ENCODE data around the gene MINPP1. TPM values are rescaled to one million over a fixed set of nuclear protein-coding genes. Genes with fewer than 3 reads are reported as not detected.

The MINPP1 gene
- total and polyA plus RNA-seq, 8 donors, result 5.5 to 11.9 (median 9.8) TPM

- DNase-seq (no peak), FAIRE-seq (no peak), ATAC-seq (no peak)
- Histone ChIP-seq H3K4me3 (no peak overlapping the region), H3K36me3 (peaks cover 0 to 9% (median 0%) of the 10 kb centered on the region in 3 donors), H3K9me3 (no peaks in the 10 kb centered on the region), H3K4me1 (peaks cover 11 to 15% (median 11%) of the 10 kb centered on the region in 3 donors), H3K27me3 (no peaks in the 10 kb centered on the region), H3K27ac (no peak overlapping the region)
- WGBS, 2 donors, result 76 to 79% methylated on average over 2 of the region's 2 CpGs
- intact Hi-C loops (cut with DNase I), result no loop called here
- TF ChIP-seq CTCF (IDR thresholded peaks at IDR 0.05), result no peak
Measured at GRCh38 chr10:87550741-87551140, 46.0 kb downstream of the MINPP1 start.

GRCh38 chr10:87551326-87551725 is 46.6 kb downstream of the MINPP1 start:
- no peak for TF ChIP-seq CTCF (IDR thresholded peaks at IDR 0.05)
- Histone ChIP-seq H3K4me3 (no peak overlapping the region), H3K9me3 (no peaks in the 10 kb centered on the region), H3K4me1 (peaks cover 11 to 15% (median 11%) of the 10 kb centered on the region in 3 donors), H3K27me3 (no peaks in the 10 kb centered on the region), H3K36me3 (peaks cover 0 to 9% (median 0%) of the 10 kb centered on the region in 3 donors), H3K27ac (no peak overlapping the region)
- intact Hi-C loops (cut with DNase I), result no loop called here
- no peak for DNase-seq
- FAIRE-seq, result no peak
- ATAC-seq, result no peak

GRCh38 chr10:87552248-87552929 is 47.7 kb downstream of the MINPP1 start:
- no peak for TF ChIP-seq CTCF (IDR thresholded peaks at IDR 0.05)
- no peak for ATAC-seq
- Histone ChIP-seq H3K36me3 (peaks cover 0 to 9% (median 0%) of the 10 kb centered on the region in 3 donors), H3K27me3 (no peaks in the 10 kb centered on the region), H3K4me3 (no peak overlapping the region), H3K4me1 (peaks cover 8 to 12% (median 10%) of the 10 kb centered on the region in 3 donors), H3K9me3 (no peaks in the 10 kb centered on the region), H3K27ac (no peak overlapping the region)
- DNase-seq, result no peak
- FAIRE-seq, result peak; percentile 26
- intact Hi-C loops (cut with DNase I), result no loop called here
- WGBS, 2 donors, result 84 to 90% methylated on average over 2 of the region's 2 CpGs

- no peak for TF ChIP-seq CTCF (IDR thresholded peaks at IDR 0.05)
- no peak for ATAC-seq
- WGBS, 2 donors, result 92 to 93% methylated on average over 3 of the region's 3 CpGs
- H3K27me3 ChIP-seq, result no peaks in the 10 kb centered on the region
- DNase-seq, result no peak
- no peaks in the 10 kb centered on the region for H3K4me1 ChIP-seq
- FAIRE-seq, result no peak
- H3K4me3 ChIP-seq, result no peak overlapping the region
- H3K36me3 ChIP-seq, result peaks cover 0 to 7% (median 0%) of the 10 kb centered on the region in 3 donors
- intact Hi-C loops (cut with DNase I), result no loop called here
- H3K27ac ChIP-seq, result no peak overlapping the region
- no peaks in the 10 kb centered on the region for H3K9me3 ChIP-seq
Measured at GRCh38 chr10:87557409-87557808, 52.7 kb downstream of the MINPP1 start.

GRCh38 chr10:87558333-87558732 is 53.6 kb downstream of the MINPP1 start:
- Histone ChIP-seq H3K36me3 (no peaks in the 10 kb centered on the region), H3K27me3 (no peaks in the 10 kb centered on the region), H3K4me1 (no peaks in the 10 kb centered on the region), H3K4me3 (no peak overlapping the region), H3K9me3 (no peaks in the 10 kb centered on the region), H3K27ac (no peak overlapping the region)
- DNase-seq (no peak), FAIRE-seq (no peak), ATAC-seq (no peak)
- intact Hi-C loops (cut with DNase I), result no loop called here
- 100% methylated on average over 1 of the region's 1 CpG for WGBS, 2 donors
- no peak for TF ChIP-seq CTCF (IDR thresholded peaks at IDR 0.05)

All from pancreas (tissue), 10 donors.